CD14-positive monocyte (primary cell): ENCODE results near the gene IGFBP1. TPM values are rescaled to one million over a fixed set of nuclear protein-coding genes. Genes with fewer than 3 reads are reported as not detected.
A peak's percentile ranks its signal among the peaks of the same experiment; 100 is the strongest.

Source experiments
- DNase-seq, 3 donors: peaks; one replicate each; pipeline ENCODE4 v3.0.0-alpha.2; 2011 to 2022
- H2AFZ ChIP-seq: 2 replicates; pipeline ENCODE4 v1.6.0; 2012; ENCODE audit warnings: mild to moderate bottlenecking, low read depth, low read length, inconsistent platforms; ENCODE audit not compliant: insufficient read depth, poor library complexity, severe bottlenecking
- H3K27ac ChIP-seq, 2 donors: 1 replicate in 1 of 2; 2 replicates in 1 of 2; pipeline ENCODE4 v1.5.1; 2012 to 2013; ENCODE audit warnings: low read length in 2 of 2, control low read depth in 1 of 2, inconsistent platforms in 1 of 2, low read depth in 1 of 2, mild to moderate bottlenecking in 1 of 2
- H3K27me3 ChIP-seq, 2 donors: one replicate each; pipeline versions ENCODE4 v1.6.0 to v1.6.1; 2011 to 2013; ENCODE audit warnings: low read length in 2 of 2; ENCODE audit not compliant: control insufficient read depth in 2 of 2, insufficient read depth in 2 of 2
- H3K36me3 ChIP-seq, 2 donors: replicated peaks in 1 of 2; 1 replicate in 1 of 2; 2 replicates in 1 of 2; pipeline versions ENCODE4 v1.5.1 to v1.6.1; 2012 to 2013; ENCODE audit warnings: low read length in 2 of 2, control low read depth in 1 of 2, inconsistent platforms in 1 of 2, mild to moderate bottlenecking in 1 of 2; ENCODE audit not compliant: insufficient read depth in 2 of 2, control insufficient read depth in 1 of 2
- H3K4me1 ChIP-seq, 2 donors: 1 replicate in 1 of 2; 2 replicates in 1 of 2; pipeline versions ENCODE4 v1.5.1 to v1.6.1; 2012 to 2013; ENCODE audit warnings: low read length in 2 of 2, control low read depth in 1 of 2, inconsistent platforms in 1 of 2, mild to moderate bottlenecking in 1 of 2, moderate library complexity in 1 of 2; ENCODE audit not compliant: insufficient read depth in 2 of 2, control insufficient read depth in 1 of 2
- H3K4me2 ChIP-seq: replicated peaks from 2 replicates; pipeline ENCODE3; 2012; ENCODE audit warnings: low read length, moderate library complexity, mild to moderate bottlenecking; ENCODE audit not compliant: poor library complexity, severe bottlenecking; ENCODE audit errors: extremely low read depth
- H3K4me3 ChIP-seq, 3 experiments: fragments of 200-600 bp in 1 of 3; sonication (generic) in 1 of 3; replicated peaks in 1 of 3; 1 replicate in 2 of 3; 2 replicates in 1 of 3; pipeline ENCODE4 v1.5.1; 2011 to 2013; ENCODE audit warnings: low read length in 3 of 3, mild to moderate bottlenecking in 3 of 3, control low read depth in 2 of 3, low read depth in 2 of 3, inconsistent platforms in 1 of 3, moderate library complexity in 1 of 3
- H3K79me2 ChIP-seq: 2 replicates; pipeline ENCODE4 v1.6.0; 2012; ENCODE audit warnings: mild to moderate bottlenecking, control low read depth, inconsistent platforms, low read length, moderate library complexity; ENCODE audit not compliant: insufficient read depth
- H3K9ac ChIP-seq: 2 replicates; pipeline ENCODE4 v1.6.0; 2017; ENCODE audit warnings: low read length, mild to moderate bottlenecking; ENCODE audit not compliant: insufficient read depth, poor library complexity, severe bottlenecking
- H3K9me3 ChIP-seq, 2 donors: replicated peaks in 1 of 2; 1 replicate in 1 of 2; 2 replicates in 1 of 2; pipeline versions ENCODE4 v1.5.1 to v1.6.1; 2012 to 2013; ENCODE audit warnings: low read length in 2 of 2, control low read depth in 1 of 2; ENCODE audit not compliant: control insufficient read depth in 1 of 2, insufficient read depth in 1 of 2
- H4K20me1 ChIP-seq: 2 replicates; pipeline ENCODE4 v1.6.0; 2012; ENCODE audit warnings: mild to moderate bottlenecking, low read length, control low read depth, moderate library complexity; ENCODE audit not compliant: insufficient read depth
- H3K27ac Mint-ChIP-seq, 7 donors: one replicate each; pipeline ENCODE4 v1.8.0; 2020; ENCODE audit warnings: mild to moderate bottlenecking in 7 of 7, mixed read lengths in 7 of 7, moderate library complexity in 6 of 7, inconsistent platforms in 2 of 7
- H3K27me3 Mint-ChIP-seq, 3 donors: one replicate each; pipeline ENCODE4 v1.8.0; 2021 to 2022; ENCODE audit warnings: low read depth in 3 of 3, mild to moderate bottlenecking in 3 of 3, mixed read lengths in 3 of 3, moderate library complexity in 3 of 3, inconsistent platforms in 1 of 3
- H3K36me3 Mint-ChIP-seq, 2 donors: one replicate each; pipeline ENCODE4 v1.8.0; 2020; ENCODE audit warnings: mixed read lengths in 2 of 2, inconsistent platforms in 1 of 2, mild to moderate bottlenecking in 1 of 2
- H3K4me1 Mint-ChIP-seq: one replicate; pipeline ENCODE4 v1.8.0; 2020; ENCODE audit warnings: mild to moderate bottlenecking, mixed read lengths
- H3K4me3 Mint-ChIP-seq, 2 donors: one replicate each; pipeline ENCODE4 v1.8.0; 2020; ENCODE audit warnings: mild to moderate bottlenecking in 2 of 2, mixed read lengths in 2 of 2, moderate library complexity in 1 of 2
- H3K9me3 Mint-ChIP-seq, 7 donors: one replicate each; pipeline ENCODE4 v1.8.0; 2020 to 2022; ENCODE audit warnings: mixed read lengths in 7 of 7, mild to moderate bottlenecking in 6 of 7, moderate library complexity in 6 of 7, inconsistent platforms in 2 of 7
- CTCF ChIP-seq: fragments of 200-600 bp; IDR thresholded peaks from one replicate; pipeline ENCODE4 v1.8.0; 2022; ENCODE audit warnings: antibody characterized with exemption, mild to moderate bottlenecking
- WGBS: methylation state at CpG from one replicate; pipeline ENCODE4 v1.1.5; 2013; ENCODE audit warnings: missing lambda C conversion rate; ENCODE audit not compliant: insufficient coverage; 5-methylcytosine and 5-hydroxymethylcytosine counted together
- intact Hi-C, 2 donors: fragments of 100-400 bp; cut with micrococcal nuclease; formaldehyde crosslinking; loops; one replicate each; pipeline versions ENCODE4 v1.15.0 to v1.15.1; 2023
- polyA plus RNA-seq, 3 donors: library from polyadenylated mRNA; depleted of rRNA in 1 of 3; unstranded in 2 of 3; stranded (reverse) in 1 of 3; fragments of 300-500 nt in 2 of 3; fragments of >200 nt in 1 of 3; fragmentation: Illumina TruSeq in 2 of 3; gene quantifications; 1 replicate in 2 of 3; 2 replicates in 1 of 3; pipeline ENCODE4 v1.2.3, GENCODE V29; 2012 to 2021

Gene IGFBP1
- polyA plus RNA-seq, 3 donors, result not detected

GRCh38 chr7:45890125-45890901 lies 2.0 kb downstream of the IGFBP1 start:
- WGBS, result 83% methylated on average over 3 of the region's 8 CpGs
- Histone ChIP-seq H3K9me3 (peaks cover 0 to 15% of the 10 kb centered on the region in 2 donors), H2AFZ (no peak overlapping the region), H3K4me2 (no peak overlapping the region), H3K36me3 (no peaks in the 10 kb centered on the region), H3K27ac (no peak overlapping the region), H3K79me2 (no peaks in the 10 kb centered on the region), H3K9ac (no peak overlapping the region), H3K4me3 (no peak overlapping the region), H3K4me1 (no peaks in the 10 kb centered on the region), H3K27me3 (peaks cover 23 to 49% of the 10 kb centered on the region in 2 donors), H4K20me1 (no peaks in the 10 kb centered on the region)
- H3K36me3 Mint-ChIP-seq, result no peaks in the 10 kb centered on the region
- peaks cover 0 to 7% (median 0%) of the 10 kb centered on the region in 7 donors for H3K9me3 Mint-ChIP-seq
- no peak overlapping the region for H3K4me3 Mint-ChIP-seq
- intact Hi-C loops, result no loop called here
- no peaks in the 10 kb centered on the region for H3K4me1 Mint-ChIP-seq
- no peak for DNase-seq
- no peak overlapping the region for H3K27ac Mint-ChIP-seq
- peaks cover 37 to 70% (median 54%) of the 10 kb centered on the region in 3 donors for H3K27me3 Mint-ChIP-seq
- no peak for TF ChIP-seq CTCF

GRCh38 chr7:45890902-45891461 lies 2.7 kb downstream of the IGFBP1 start:
- H3K27me3 ChIP-seq, result peaks cover 27 to 46% of the 10 kb centered on the region in 2 donors
- H3K79me2 ChIP-seq, result no peaks in the 10 kb centered on the region
- H3K27me3 Mint-ChIP-seq, result peaks cover 36 to 66% (median 53%) of the 10 kb centered on the region in 3 donors
- no peaks in the 10 kb centered on the region for H3K36me3 Mint-ChIP-seq
- H3K4me3 Mint-ChIP-seq, result no peak overlapping the region
- no peak overlapping the region for H3K9ac ChIP-seq
- no peak overlapping the region for H3K4me2 ChIP-seq
- intact Hi-C loops, result no loop called here
- DNase-seq, result no peak
- peaks cover 0 to 7% (median 0%) of the 10 kb centered on the region in 7 donors for H3K9me3 Mint-ChIP-seq
- H3K36me3 ChIP-seq, result no peaks in the 10 kb centered on the region
- H3K4me3 ChIP-seq, result no peak overlapping the region
- no peaks in the 10 kb centered on the region for H3K4me1 Mint-ChIP-seq
- no peaks in the 10 kb centered on the region for H4K20me1 ChIP-seq
- peak; percentile 61 for TF ChIP-seq CTCF
- WGBS, result no CpG with 5 or more reads among the region's 6 CpGs
- H3K27ac ChIP-seq, result no peak overlapping the region
- H2AFZ ChIP-seq, result no peak overlapping the region
- H3K4me1 ChIP-seq, result no peaks in the 10 kb centered on the region
- H3K27ac Mint-ChIP-seq, result no peak overlapping the region
- H3K9me3 ChIP-seq, result peaks cover 0 to 15% of the 10 kb centered on the region in 2 donors
